ENCODE data around the gene PUSL1. TPM values are rescaled to one million over a fixed set of nuclear protein-coding genes. Genes with fewer than 3 reads are reported as not detected.

Gene PUSL1
- total RNA-seq, 1 donor from 2014 or later = 28.3 TPM

GRCh38 chr1:1332774-1333480 lies 24.5 kb downstream of the PUSL1 start:
- Histone ChIP-seq H3K9me3 (no peaks in the 10 kb centered on the region), H3K27ac (no peak overlapping the region), H3K36me3 (peaks cover 19 to 31% of the 10 kb centered on the region in 2 donors), H3K4me1 (no peaks in the 10 kb centered on the region), H3K27me3 (no peaks in the 10 kb centered on the region), H3K4me3 (no peak overlapping the region)
- TF ChIP-seq CTCF (IDR thresholded peaks at IDR 0.05) = no peak
- DNase-seq (ENCODE audit: low spot score in 2 of 2) = no peak
- intact Hi-C loops (cut with DNase I) = no loop called here

- intact Hi-C loops (cut with DNase I) = no loop called here
- no peak overlapping the region for H3K27ac ChIP-seq
- H3K27me3 ChIP-seq = no peaks in the 10 kb centered on the region
- no peak for DNase-seq (ENCODE audit: low spot score in 2 of 2)
- H3K4me1 ChIP-seq = no peaks in the 10 kb centered on the region
- H3K9me3 ChIP-seq = no peaks in the 10 kb centered on the region
- peaks cover 25 to 31% of the 10 kb centered on the region in 2 donors for H3K36me3 ChIP-seq
- H3K4me3 ChIP-seq = no peak overlapping the region
- no peak for TF ChIP-seq CTCF (IDR thresholded peaks at IDR 0.05)
These were observed 25.3 kb downstream of the PUSL1 start for GRCh38 chr1:1333551-1334241.

GRCh38 chr1:1334835-1335234 lies 26.4 kb downstream of the PUSL1 start:
- intact Hi-C loops (cut with DNase I) = no loop called here
- no peak overlapping the region for H3K27ac ChIP-seq

GRCh38 chr1:1335283-1335682 lies 26.9 kb downstream of the PUSL1 start:
- Histone ChIP-seq H3K4me3 (no peak overlapping the region), H3K9me3 (no peaks in the 10 kb centered on the region), H3K4me1 (no peaks in the 10 kb centered on the region), H3K27ac (no peak overlapping the region), H3K27me3 (no peaks in the 10 kb centered on the region), H3K36me3 (peaks cover 40 to 45% of the 10 kb centered on the region in 2 donors)
- TF ChIP-seq CTCF (IDR thresholded peaks at IDR 0.05) = no peak
- intact Hi-C loops (cut with DNase I) = no loop called here
- no peak for DNase-seq (ENCODE audit: low spot score in 2 of 2)

More at GRCh38 chr1:1334835-1335234, 26.4 kb downstream of the PUSL1 start:
- Histone ChIP-seq H3K36me3 (peaks cover 36 to 41% of the 10 kb centered on the region in 2 donors), H3K9me3 (no peaks in the 10 kb centered on the region), H3K4me1 (no peaks in the 10 kb centered on the region), H3K27me3 (no peaks in the 10 kb centered on the region), H3K4me3 (no peak overlapping the region)
- TF ChIP-seq CTCF (IDR thresholded peaks at IDR 0.05) = no peak
- DNase-seq (ENCODE audit: low spot score in 2 of 2) = no peak

- Histone ChIP-seq H3K27me3 (no peaks in the 10 kb centered on the region), H3K36me3 (peaks cover 42 to 49% of the 10 kb centered on the region in 2 donors)
- intact Hi-C loops (cut with DNase I) = no loop called here
These were observed 27.4 kb downstream of the PUSL1 start for GRCh38 chr1:1335792-1336248.

More at GRCh38 chr1:1335792-1336248, 27.4 kb downstream of the PUSL1 start:
- no peaks in the 10 kb centered on the region for H3K9me3 ChIP-seq
- H3K27ac ChIP-seq = no peak overlapping the region
- H3K4me1 ChIP-seq = no peaks in the 10 kb centered on the region
- no peak overlapping the region for H3K4me3 ChIP-seq
- TF ChIP-seq CTCF (IDR thresholded peaks at IDR 0.05) = no peak
- DNase-seq (ENCODE audit: low spot score in 2 of 2) = no peak

All from ascending aorta (tissue), 2 donors.